ENCODE measurements around the gene EML5. TPM values are rescaled to one million over a fixed set of nuclear protein-coding genes. Genes with fewer than 3 reads are reported as not detected.

Gene EML5
- 10 to 100 TPM in 1 of 2 donors, 1 to 10 TPM in 1; 8.3 to 17.2 TPM for total RNA-seq

DNA sequence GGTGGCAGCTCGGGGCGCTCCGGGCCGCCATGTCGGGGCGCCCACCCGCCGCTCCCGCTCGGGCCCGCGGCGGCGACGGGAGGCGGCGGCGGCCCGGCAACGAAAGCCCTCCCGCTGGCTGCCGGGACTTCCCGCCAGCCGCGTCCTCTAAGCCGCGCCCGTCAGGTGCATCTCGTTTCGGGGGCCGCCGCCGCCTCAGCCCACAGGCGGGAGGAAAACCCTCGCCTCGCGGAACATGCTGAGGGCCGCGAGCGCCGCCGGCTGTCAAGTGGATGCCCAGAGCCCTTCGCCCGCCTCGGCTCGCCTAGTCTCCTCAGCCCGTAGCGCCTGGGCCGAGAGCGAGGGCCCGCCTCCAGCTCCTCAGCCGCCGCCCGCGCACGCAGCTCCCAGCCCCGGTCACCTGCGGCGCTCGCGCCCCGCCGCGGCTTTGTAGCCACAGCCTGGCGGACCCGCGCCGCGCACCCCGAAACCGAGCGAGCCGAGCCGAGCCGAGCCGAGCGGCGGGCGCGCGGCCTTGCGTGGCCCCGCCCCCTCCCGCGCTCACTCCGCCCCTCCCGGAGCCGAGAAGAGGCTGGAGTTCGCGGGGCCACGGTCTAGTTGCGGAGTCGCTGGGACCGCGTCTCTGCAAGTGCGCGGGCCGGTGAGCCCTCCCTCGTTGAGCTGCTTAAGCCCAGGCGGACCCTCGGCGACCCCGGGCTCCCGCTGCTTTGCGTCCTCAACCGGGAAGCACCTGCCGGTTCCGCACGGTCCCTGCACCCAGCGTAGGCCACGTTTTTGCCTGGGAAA is at the start of gene EML5:
Gene EML5 (minus strand): TSS at position 481 of the 786 bp plus-strand sequence. CDS start 450 bp downstream, at position 31.
- Histone ChIP-seq H3K4me3 (peak within 1 kb of the TSS; percentile 68 to 69), H3K4me1 (replicated peaks) (no peaks in the 10 kb centered on the region), H3K36me3 (no peaks in the 10 kb centered on the region), H3K9me3 (no peaks in the 10 kb centered on the region), H3K27me3 (replicated peaks; ENCODE audit: insufficient read depth) (no peaks in the 10 kb centered on the region), H3K27ac (peak within 1 kb of the TSS; percentile 76 to 81)
- intact Hi-C loops (cut with DNase I), result loop anchor here (5.0 kb wide), 2 partner anchors 75 to 125 kb away; no protein-coding TSS in a partner anchor
- WGBS, result under 1% methylated on average over 91 of the region's 111 CpGs
- TF ChIP-seq POLR2A (IDR thresholded peaks at IDR 0.05) (peak; percentile 53), POLR2AphosphoS5 (IDR thresholded peaks at IDR 0.05) (no peak)
- TF ChIP-seq, protein P1, sequence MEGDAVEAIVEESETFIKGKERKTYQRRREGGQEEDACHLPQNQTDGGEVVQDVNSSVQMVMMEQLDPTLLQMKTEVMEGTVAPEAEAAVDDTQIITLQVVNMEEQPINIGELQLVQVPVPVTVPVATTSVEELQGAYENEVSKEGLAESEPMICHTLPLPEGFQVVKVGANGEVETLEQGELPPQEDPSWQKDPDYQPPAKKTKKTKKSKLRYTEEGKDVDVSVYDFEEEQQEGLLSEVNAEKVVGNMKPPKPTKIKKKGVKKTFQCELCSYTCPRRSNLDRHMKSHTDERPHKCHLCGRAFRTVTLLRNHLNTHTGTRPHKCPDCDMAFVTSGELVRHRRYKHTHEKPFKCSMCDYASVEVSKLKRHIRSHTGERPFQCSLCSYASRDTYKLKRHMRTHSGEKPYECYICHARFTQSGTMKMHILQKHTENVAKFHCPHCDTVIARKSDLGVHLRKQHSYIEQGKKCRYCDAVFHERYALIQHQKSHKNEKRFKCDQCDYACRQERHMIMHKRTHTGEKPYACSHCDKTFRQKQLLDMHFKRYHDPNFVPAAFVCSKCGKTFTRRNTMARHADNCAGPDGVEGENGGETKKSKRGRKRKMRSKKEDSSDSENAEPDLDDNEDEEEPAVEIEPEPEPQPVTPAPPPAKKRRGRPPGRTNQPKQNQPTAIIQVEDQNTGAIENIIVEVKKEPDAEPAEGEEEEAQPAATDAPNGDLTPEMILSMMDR (IDR thresholded peaks at IDR 0.05), result peak in 3 of 4 experiments; percentile 16 to 43 (median 25)
- DNase-seq (ENCODE audit: low spot score), result peak; percentile 87

DNA sequence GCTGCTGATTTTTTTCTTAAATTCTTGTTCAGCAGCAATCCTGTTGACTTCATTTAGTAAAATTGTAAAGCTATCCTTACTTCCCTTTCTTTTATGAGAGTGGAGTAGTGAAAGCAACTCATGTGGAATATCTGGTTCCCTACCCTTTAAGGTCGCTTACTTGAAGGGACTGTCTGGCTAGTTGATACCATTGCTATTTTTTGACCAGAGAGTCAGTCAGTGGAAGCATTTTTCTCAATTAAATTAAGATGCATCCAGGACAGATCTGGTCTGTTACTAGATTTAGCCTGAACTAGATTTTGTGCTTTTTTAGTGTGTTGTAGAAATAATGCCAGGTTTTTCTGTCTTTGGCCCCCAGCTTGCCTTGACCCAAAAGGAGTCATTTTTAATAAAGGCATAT is 49.7 kb upstream of the EML5 start:
- TF ChIP-seq POLR2AphosphoS5 (IDR thresholded peaks at IDR 0.05) (no peak), POLR2A (IDR thresholded peaks at IDR 0.05) (no peak)
- TF ChIP-seq, protein P1 (IDR thresholded peaks at IDR 0.05), result no peak
- 81% methylated on average over 1 of the region's 1 CpG for WGBS
- intact Hi-C loops (cut with DNase I), result no loop called here
- no peaks in the 10 kb centered on the region for H3K36me3 ChIP-seq
- H3K4me1 ChIP-seq (replicated peaks), result no peaks in the 10 kb centered on the region
- H3K27ac ChIP-seq, result no peak overlapping the region
- H3K9me3 ChIP-seq, result no peaks in the 10 kb centered on the region
- no peak for DNase-seq (ENCODE audit: low spot score)
- no peaks in the 10 kb centered on the region for H3K27me3 ChIP-seq (replicated peaks; ENCODE audit: insufficient read depth)
- no peak overlapping the region for H3K4me3 ChIP-seq

DNA sequence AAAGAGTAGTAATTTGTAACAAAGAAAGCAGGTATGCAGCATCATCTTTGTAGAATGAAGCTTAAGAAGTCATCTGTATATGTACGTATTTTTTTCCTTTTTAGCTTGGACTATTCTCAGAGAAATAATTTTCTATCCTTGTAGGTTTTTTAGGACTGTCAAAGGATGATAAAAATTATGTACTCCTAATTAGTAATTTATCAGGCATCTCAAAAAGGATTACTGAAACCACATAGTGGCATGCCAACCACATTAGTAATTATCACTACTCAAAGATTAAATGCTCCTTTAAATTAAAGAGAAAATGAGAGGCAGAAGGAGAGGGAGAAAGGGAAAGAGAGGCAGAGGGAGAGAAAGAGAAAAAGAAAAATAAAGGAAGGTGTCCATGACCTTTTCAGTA is 49.0 kb upstream of the EML5 start:
- H3K27me3 ChIP-seq (replicated peaks; ENCODE audit: insufficient read depth), result no peaks in the 10 kb centered on the region
- no peak overlapping the region for H3K27ac ChIP-seq
- no peak overlapping the region for H3K4me3 ChIP-seq
- no peaks in the 10 kb centered on the region for H3K4me1 ChIP-seq (replicated peaks)
- TF ChIP-seq, protein P1 (IDR thresholded peaks at IDR 0.05), result no peak
- TF ChIP-seq POLR2A (IDR thresholded peaks at IDR 0.05) (no peak), POLR2AphosphoS5 (IDR thresholded peaks at IDR 0.05) (no peak)
- no peaks in the 10 kb centered on the region for H3K36me3 ChIP-seq
- intact Hi-C loops (cut with DNase I), result no loop called here
- no peaks in the 10 kb centered on the region for H3K9me3 ChIP-seq
- 91% methylated on average over 1 of the region's 1 CpG for WGBS
- DNase-seq (ENCODE audit: low spot score), result no peak

DNA sequence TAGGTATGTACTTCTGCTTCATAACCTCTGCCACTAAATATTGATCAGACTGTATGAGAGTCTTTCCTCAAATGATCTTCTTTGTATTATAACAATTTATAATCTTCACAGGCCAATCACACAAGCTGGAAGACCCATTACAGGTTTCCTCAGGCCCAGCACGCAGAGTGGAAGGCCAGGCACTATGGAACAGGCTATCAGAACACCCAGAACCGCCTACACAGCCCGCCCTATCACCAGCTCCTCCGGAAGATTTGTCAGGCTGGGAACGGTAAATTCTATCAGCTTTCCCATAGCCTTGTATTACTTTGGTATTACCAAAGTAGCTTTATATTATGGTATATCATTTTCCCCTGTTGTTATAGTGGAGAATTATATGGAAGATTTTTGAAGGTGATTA is 48.2 kb upstream of the EML5 start:
- no peak for TF ChIP-seq POLR2A (IDR thresholded peaks at IDR 0.05)
- TF ChIP-seq, protein P1 (IDR thresholded peaks at IDR 0.05), result no peak
- no peak for TF ChIP-seq POLR2AphosphoS5 (IDR thresholded peaks at IDR 0.05)
- H3K9me3 ChIP-seq, result no peaks in the 10 kb centered on the region
- H3K4me1 ChIP-seq (replicated peaks), result no peaks in the 10 kb centered on the region
- no peak overlapping the region for H3K4me3 ChIP-seq
- DNase-seq (ENCODE audit: low spot score), result no peak
- 96% methylated on average over 5 of the region's 5 CpGs for WGBS
- no peak overlapping the region for H3K27ac ChIP-seq
- H3K36me3 ChIP-seq, result no peaks in the 10 kb centered on the region
- H3K27me3 ChIP-seq (replicated peaks; ENCODE audit: insufficient read depth), result no peaks in the 10 kb centered on the region
- intact Hi-C loops (cut with DNase I), result no loop called here

DNA sequence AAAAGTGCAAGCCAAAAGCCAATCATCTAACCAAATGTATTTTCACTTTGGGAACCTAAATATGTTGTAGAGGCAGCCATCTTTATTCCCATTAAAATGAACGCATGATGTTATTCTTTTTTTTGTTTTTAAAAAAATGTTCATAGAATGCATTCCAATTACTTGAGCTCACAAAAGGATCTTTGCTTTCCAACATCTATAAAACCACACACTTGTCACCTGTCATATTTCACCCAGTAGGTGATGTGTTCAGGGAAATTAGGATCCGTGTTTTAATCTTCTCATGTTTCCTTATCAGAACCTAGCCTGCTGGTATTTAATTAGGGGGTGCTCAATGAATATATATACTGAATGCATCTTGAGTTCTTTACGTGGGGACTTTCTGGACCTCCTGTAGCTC is 45.3 kb upstream of the EML5 start:
- Histone ChIP-seq H3K4me3 (no peak overlapping the region), H3K27me3 (replicated peaks; ENCODE audit: insufficient read depth) (no peaks in the 10 kb centered on the region), H3K27ac (no peak overlapping the region), H3K4me1 (replicated peaks) (peaks cover 3% of the 10 kb centered on the region), H3K9me3 (no peaks in the 10 kb centered on the region), H3K36me3 (no peaks in the 10 kb centered on the region)
- DNase-seq (ENCODE audit: low spot score), result no peak
- no peak for TF ChIP-seq POLR2AphosphoS5 (IDR thresholded peaks at IDR 0.05)
- 81% methylated on average over 3 of the region's 3 CpGs for WGBS
- intact Hi-C loops (cut with DNase I), result no loop called here

All from prostate gland (tissue), 2 donors.